Activated T-cell treated with anti-CD3 and anti-CD28 coated beads, Interleukin-2, amount 50 U/mL, for 72 hours (primary cell): Measurements from ENCODE around the gene GIPC1. TPM values are rescaled to one million over a fixed set of nuclear protein-coding genes. Genes with fewer than 3 reads are reported as not detected.

Experiments
- total RNA-seq, 2 donors: library from RNA; stranded (reverse); gene quantifications; one replicate each; pipeline ENCODE4 v1.2.3, GENCODE V29; 2022

The GIPC1 gene
- total RNA-seq, 2 donors from 2014 or later, result 24.1 to 28.6 TPM

Other genes starting within 250 kb of the GIPC1 start
- gene ADGRE5, start 114.7 kb downstream of the GIPC1 start, total RNA-seq, result 100 to 1,000 TPM; 316 to 369 TPM
- gene DDX39A, start 76.8 kb downstream of the GIPC1 start, total RNA-seq, result 100 to 1,000 TPM; 225 to 236 TPM
- 100 to 1,000 TPM; 239 to 278 TPM for gene PKN1, start 62.8 kb downstream of the GIPC1 start, total RNA-seq
- gene PTGER1, start 20.8 kb downstream of the GIPC1 start, total RNA-seq, result under 1 TPM; 0.38 to 0.39 TPM
- 10 to 100 TPM; 62.5 to 64.1 TPM for gene DNAJB1, start 22.3 kb upstream of the GIPC1 start, total RNA-seq
- gene TECR, start 33.5 kb upstream of the GIPC1 start, total RNA-seq, result 100 to 1,000 TPM; 105 to 106 TPM
- gene NDUFB7, start 75.9 kb upstream of the GIPC1 start, total RNA-seq, result 10 to 100 TPM; 78.5 to 87.0 TPM
- under 1 TPM; 0.29 to 0.46 TPM for gene CLEC17A, start 87.0 kb upstream of the GIPC1 start, total RNA-seq
- not detected for gene ADGRE3, start 178.7 kb upstream of the GIPC1 start, total RNA-seq
- 10 to 100 TPM; 17.3 to 27.5 TPM for gene ZNF333, start 193.9 kb upstream of the GIPC1 start, total RNA-seq